Measurements from ENCODE around the gene DDX27. TPM values are rescaled to one million over a fixed set of nuclear protein-coding genes. Genes with fewer than 3 reads are reported as not detected.

The DDX27 gene
- total and polyA plus RNA-seq, 2 of the 8 experiments (the other 6 are each of a cell fraction or from before 2014, with no cell fraction given): 42.7 to 51.0 TPM

DNA sequence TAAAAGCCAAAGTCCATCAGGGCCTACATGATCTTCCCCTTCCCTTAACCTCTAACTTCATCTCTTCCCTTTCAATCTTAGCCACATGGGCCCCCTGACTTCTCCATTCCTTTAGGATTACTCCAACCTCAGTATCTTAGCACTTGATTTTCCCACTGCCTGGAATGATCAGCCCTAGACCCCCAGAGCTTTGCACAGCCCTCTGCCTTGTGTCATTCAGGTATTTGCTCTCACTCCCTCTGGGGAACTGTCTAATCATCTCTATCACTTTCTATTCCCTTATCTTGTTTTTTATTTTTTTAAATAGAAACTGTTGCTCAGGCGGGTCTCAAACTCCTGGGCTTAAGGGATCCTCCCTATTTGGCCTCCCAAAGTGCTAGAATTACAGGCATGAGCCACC lies 72.0 kb downstream of the DDX27 start:
- no peaks in the 10 kb centered on the region for H3K79me1 ChIP-seq (ENCODE audit: low read depth, low read length)
- 94% methylated on average over 1 of the region's 1 CpG; no CpG with 5 or more reads in 1 of the 2 experiments for whole genome bisulfite sequencing, 2 experiments (ENCODE audit: extremely low coverage in 1 of 2, insufficient coverage in 1 of 2, insufficient read length in 1 of 2, insufficient replicate concordance in 2 of 2, low coverage in 1 of 2, low lambda C conversion rate in 2 of 2, missing lambda C conversion rate in 1 of 2)
- H3K4me3 ChIP-seq (ENCODE audit: extremely low read depth in 1 of 4, insufficient read depth in 2 of 4, low read depth in 3 of 4, low read length in 4 of 4): no peak overlapping the region
- no peak overlapping the region for H2BK5ac ChIP-seq (ENCODE audit: low read depth, low read length)
- peaks cover 10 to 19% of the 10 kb centered on the region in 2 experiments for H3K79me2 ChIP-seq (ENCODE audit: control insufficient read depth in 1 of 2, insufficient read depth in 2 of 2, low read length in 2 of 2)
- H4K91ac ChIP-seq (replicated peaks; ENCODE audit: insufficient read length, low read length): no peak overlapping the region
- H2AFZ ChIP-seq (ENCODE audit: low read length): no peak overlapping the region
- no peak for FAIRE-seq
- no peak overlapping the region for H3K27ac ChIP-seq (ENCODE audit: low read depth, low read length)
- no peak overlapping the region for H2BK120ac ChIP-seq (replicated peaks; ENCODE audit: low read depth, low read length)
- H2BK12ac ChIP-seq (ENCODE audit: low read depth, low read length): no peak overlapping the region
- no peak overlapping the region for H3K4ac ChIP-seq (replicated peaks; ENCODE audit: insufficient read length, low read depth, low read length)
- H3K4me1 ChIP-seq (replicated peaks in 1 of 4; ENCODE audit: control insufficient read depth in 3 of 4, insufficient read depth in 4 of 4, low read length in 3 of 4): peaks cover 0 to 11% (median 4%) of the 10 kb centered on the region in 4 experiments; a peak in 4 of 7 replicates
- no peak overlapping the region for H3K23ac ChIP-seq (ENCODE audit: insufficient read length)
- H2AK5ac ChIP-seq (ENCODE audit: low read depth, low read length): no peak overlapping the region
- H2BK15ac ChIP-seq (ENCODE audit: low read length): no peak overlapping the region
- H3K27me3 ChIP-seq (replicated peaks in 1 of 4; ENCODE audit: control insufficient read depth in 3 of 4, extremely low read depth in 1 of 4, insufficient read depth in 3 of 4, low read length in 3 of 4): no peaks in the 10 kb centered on the region
- H4K5ac ChIP-seq (ENCODE audit: insufficient read length, low read depth, low read length): no peak overlapping the region
- TF ChIP-seq SIN3A (conservative IDR thresholded peaks at IDR 0.05 in 1 of 2, IDR thresholded peaks at IDR 0.05 in 1 of 2; ENCODE audit: low read depth in 1 of 2, low read length in 2 of 2): no peak
- TF ChIP-seq TAF7 (optimal IDR thresholded peaks at IDR 0.05; ENCODE audit: borderline replicate concordance, low read depth, low read length): no peak
- TF ChIP-seq SP4 (IDR thresholded peaks at IDR 0.05; ENCODE audit: low read length): no peak
- TF ChIP-seq RFX5 (IDR thresholded peaks at IDR 0.05; ENCODE audit: borderline replicate concordance, low read depth, low read length): no peak
- TF ChIP-seq RBBP5 (IDR thresholded peaks at IDR 0.05; ENCODE audit: borderline replicate concordance, low read depth, low read length): no peak
- H2BK20ac ChIP-seq (ENCODE audit: low read length): no peak overlapping the region
- DNase-seq (ENCODE audit: low read depth in 1 of 2, low spot score in 2 of 2): no peak
- no peak overlapping the region for H3K4me2 ChIP-seq (ENCODE audit: insufficient read depth in 1 of 2, low read depth in 2 of 2, low read length in 2 of 2)
- no peak overlapping the region for H3K56ac ChIP-seq (replicated peaks; ENCODE audit: insufficient read length, low read depth, low read length)
- ChIA-PET CTCF (ENCODE audit: partially characterized antibody) (interaction anchor here (0.7 to 3.2 kb wide), 5 partner anchors 10 to 29 kb away, joined by 3 to 26 read pairs (median 4); no protein-coding TSS in a partner anchor), POLR2A (ENCODE audit: partially characterized antibody) (interaction anchor here (0.5 to 18.5 kb wide), 5 partner anchors 11 to 638 kb away, joined by 3 to 1132 read pairs (median 8); partner anchors contain the start of gene ZNFX1)
- H3K23me2 ChIP-seq (ENCODE audit: low read depth, low read length): no peaks in the 10 kb centered on the region
- no peaks in the 10 kb centered on the region for H3K9me3 ChIP-seq (ENCODE audit: insufficient read depth in 2 of 2, low read depth in 1 of 2, low read length in 1 of 2)
- no peak overlapping the region for H3K14ac ChIP-seq (ENCODE audit: insufficient read length)
- no peak overlapping the region for H4K8ac ChIP-seq (ENCODE audit: extremely low read depth, insufficient read depth, low read length)
- peaks cover 28 to 53% (median 41%) of the 10 kb centered on the region in 4 experiments for H3K36me3 ChIP-seq (ENCODE audit: control insufficient read depth in 2 of 4, insufficient read depth in 4 of 4, low read length in 3 of 4)
- H4K20me1 ChIP-seq (replicated peaks in 1 of 2; ENCODE audit: control insufficient read depth in 1 of 2, insufficient read depth in 2 of 2, low read length in 2 of 2): peaks cover 12 to 21% of the 10 kb centered on the region in 2 experiments
- no peak overlapping the region for H3K9ac ChIP-seq (replicated peaks in 1 of 4; ENCODE audit: extremely low read depth in 1 of 4, low read depth in 3 of 4, low read length in 3 of 4)
- no peak overlapping the region for H3K18ac ChIP-seq (ENCODE audit: extremely low read depth, low read length)

Measured in H1 (cell line).